Activated CD8-positive, alpha-beta memory T cell treated with anti-CD3 and anti-CD28 coated beads for 24 hours (primary cell): ENCODE measurements around the gene PGLYRP4.

ENCODE experiments used
- DNase-seq: peaks from one replicate; pipeline ENCODE4 v3.0.0-alpha.2; 2020

Gene PGLYRP4

GRCh38 chr1:153355445-153356071 lies 6.9 kb upstream of the PGLYRP4 start:
- DNase-seq = peak; percentile 59

GRCh38 chr1:153354515-153355193 lies 6.0 kb upstream of the PGLYRP4 start:
- DNase-seq = peak; percentile 32

- DNase-seq = peak; percentile 52
Observed at GRCh38 chr1:153353226-153353947, 4.7 kb upstream of the PGLYRP4 start.

GRCh38 chr1:153352523-153352922 lies 3.9 kb upstream of the PGLYRP4 start:
- DNase-seq = peak; percentile 76

- no peak for DNase-seq
Observed at GRCh38 chr1:153350321-153350957, 1.8 kb upstream of the PGLYRP4 start.

- peak; percentile 30 for DNase-seq
Observed at GRCh38 chr1:153349363-153350320, 1.0 kb upstream of the PGLYRP4 start.

GRCh38 chr1:153347856-153348255 lies 785 bp downstream of the PGLYRP4 start:
- DNase-seq = peak; percentile 38

GRCh38 chr1:153347049-153347448 lies 1.6 kb downstream of the PGLYRP4 start:
- peak; percentile 21 for DNase-seq

- DNase-seq = peak; percentile 54
Observed at GRCh38 chr1:153346077-153346723, 2.4 kb downstream of the PGLYRP4 start.

- DNase-seq = peak; percentile 55
Observed at GRCh38 chr1:153345187-153346076, 3.2 kb downstream of the PGLYRP4 start.

- peak; percentile 51 for DNase-seq
Observed at GRCh38 chr1:153344718-153345025, 4.0 kb downstream of the PGLYRP4 start.

GRCh38 chr1:153343811-153344717 lies 4.6 kb downstream of the PGLYRP4 start:
- peak; percentile 42 for DNase-seq

GRCh38 chr1:153343040-153343681 lies 5.5 kb downstream of the PGLYRP4 start:
- peak; percentile 35 for DNase-seq

GRCh38 chr1:153342178-153342577 lies 6.5 kb downstream of the PGLYRP4 start:
- no peak for DNase-seq

GRCh38 chr1:153341431-153341934 lies 7.2 kb downstream of the PGLYRP4 start:
- DNase-seq = peak; percentile 15

- DNase-seq = peak; percentile 50
Observed at GRCh38 chr1:153340356-153340755, 8.3 kb downstream of the PGLYRP4 start.

- peak; percentile 49 for DNase-seq
Observed at GRCh38 chr1:153339802-153340201, 8.8 kb downstream of the PGLYRP4 start.

GRCh38 chr1:153337980-153338853 lies 10.4 kb downstream of the PGLYRP4 start:
- no peak for DNase-seq
